Tibial nerve (tissue), 3 donors: ENCODE results near the gene SYT11.

Source experiments
- POLR2A ChIP-seq, 2 donors: fragments of 450-650 bp; IDR thresholded peaks; one replicate each; pipeline ENCODE4 v1.6.1; 2017; ENCODE audit warnings: antibody characterized with exemption in 2 of 2, mild to moderate bottlenecking in 2 of 2, moderate library complexity in 2 of 2
- TF ChIP-seq, protein P1 (sequence below), 5 experiments: fragments of 200-600 bp in 3 of 5; fragments of 450-650 bp in 2 of 5; sonication (generic) in 3 of 5; IDR thresholded peaks; one replicate each; pipeline ENCODE4 v1.5.1; 2016 to 2019; ENCODE audit warnings: antibody characterized with exemption in 5 of 5, mild to moderate bottlenecking in 3 of 5, moderate library complexity in 2 of 5

DNA sequence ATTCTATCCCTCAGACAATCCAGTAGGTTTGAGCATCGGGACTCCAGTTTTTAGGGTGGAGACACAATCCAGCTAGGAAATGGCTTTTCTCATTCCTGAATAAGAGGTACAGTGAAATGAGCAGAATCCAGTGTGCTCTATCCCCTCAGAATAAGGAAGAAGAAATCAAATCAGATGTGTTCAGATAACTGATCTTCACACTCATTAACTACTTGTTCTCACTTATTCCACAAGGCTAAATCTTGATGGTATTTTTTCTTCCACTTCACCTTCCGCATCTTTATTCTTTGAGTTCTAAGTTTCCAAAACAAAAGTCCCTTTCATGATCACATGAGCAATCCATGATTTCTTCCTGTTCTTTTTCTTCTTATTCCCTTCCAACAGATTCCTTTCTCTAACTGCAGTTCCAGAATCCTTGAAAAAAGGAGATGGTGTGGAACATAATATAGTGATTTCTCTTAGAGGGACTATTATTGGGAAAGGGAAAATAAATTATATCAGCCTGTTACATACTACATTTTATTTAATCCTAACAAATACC lies 1.7 kb downstream of the SYT11 start:
- TF ChIP-seq, protein P1, sequence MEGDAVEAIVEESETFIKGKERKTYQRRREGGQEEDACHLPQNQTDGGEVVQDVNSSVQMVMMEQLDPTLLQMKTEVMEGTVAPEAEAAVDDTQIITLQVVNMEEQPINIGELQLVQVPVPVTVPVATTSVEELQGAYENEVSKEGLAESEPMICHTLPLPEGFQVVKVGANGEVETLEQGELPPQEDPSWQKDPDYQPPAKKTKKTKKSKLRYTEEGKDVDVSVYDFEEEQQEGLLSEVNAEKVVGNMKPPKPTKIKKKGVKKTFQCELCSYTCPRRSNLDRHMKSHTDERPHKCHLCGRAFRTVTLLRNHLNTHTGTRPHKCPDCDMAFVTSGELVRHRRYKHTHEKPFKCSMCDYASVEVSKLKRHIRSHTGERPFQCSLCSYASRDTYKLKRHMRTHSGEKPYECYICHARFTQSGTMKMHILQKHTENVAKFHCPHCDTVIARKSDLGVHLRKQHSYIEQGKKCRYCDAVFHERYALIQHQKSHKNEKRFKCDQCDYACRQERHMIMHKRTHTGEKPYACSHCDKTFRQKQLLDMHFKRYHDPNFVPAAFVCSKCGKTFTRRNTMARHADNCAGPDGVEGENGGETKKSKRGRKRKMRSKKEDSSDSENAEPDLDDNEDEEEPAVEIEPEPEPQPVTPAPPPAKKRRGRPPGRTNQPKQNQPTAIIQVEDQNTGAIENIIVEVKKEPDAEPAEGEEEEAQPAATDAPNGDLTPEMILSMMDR (IDR thresholded peaks at IDR 0.05): no peak
- no peak for TF ChIP-seq POLR2A (IDR thresholded peaks at IDR 0.05)
